Stimulated activated CD8-positive, alpha-beta memory T cell treated with anti-CD3 and anti-CD28 coated beads, Interleukin-4, amount 100 ng/mL, for 24 hours (primary cell): ENCODE results near the gene SLC35C1.

Experiments
- DNase-seq: peaks from one replicate; pipeline ENCODE4 v3.0.0-alpha.2; 2020; ENCODE audit warnings: low read depth

Gene SLC35C1

GRCh38 chr11:45804761-45805304 lies at the start of gene SLC35C1:
Gene SLC35C1 (plus strand): TSS chr11:45805149. CDS start chr11:45805802, 653 bp downstream.
- peak; percentile 94 for DNase-seq

- no peak for DNase-seq
Measured at GRCh38 chr11:45755281-45755859, 49.6 kb upstream of the SLC35C1 start.

- DNase-seq, result no peak
Measured at GRCh38 chr11:45756384-45757010, 48.5 kb upstream of the SLC35C1 start.

- no peak for DNase-seq
Measured at GRCh38 chr11:45757672-45758071, 47.3 kb upstream of the SLC35C1 start.

- no peak for DNase-seq
Measured at GRCh38 chr11:45761659-45762058, 43.3 kb upstream of the SLC35C1 start.

GRCh38 chr11:45765107-45765668 lies 39.8 kb upstream of the SLC35C1 start:
- DNase-seq, result no peak

GRCh38 chr11:45765836-45766235 lies 39.1 kb upstream of the SLC35C1 start:
- DNase-seq, result no peak

GRCh38 chr11:45766469-45766868 lies 38.5 kb upstream of the SLC35C1 start:
- no peak for DNase-seq

GRCh38 chr11:45768486-45768885 lies 36.5 kb upstream of the SLC35C1 start:
- DNase-seq, result no peak

GRCh38 chr11:45769960-45770359 lies 35.0 kb upstream of the SLC35C1 start:
- no peak for DNase-seq

GRCh38 chr11:45771193-45771565 lies 33.8 kb upstream of the SLC35C1 start:
- peak; percentile 64 for DNase-seq

GRCh38 chr11:45771566-45772448 lies 33.1 kb upstream of the SLC35C1 start:
- peak; percentile 84 for DNase-seq

- DNase-seq, result no peak
Measured at GRCh38 chr11:45772449-45772774, 32.5 kb upstream of the SLC35C1 start.

GRCh38 chr11:45772986-45773785 lies 31.8 kb upstream of the SLC35C1 start:
- no peak for DNase-seq

- DNase-seq, result no peak
Measured at GRCh38 chr11:45773786-45774655, 30.9 kb upstream of the SLC35C1 start.

- no peak for DNase-seq
Measured at GRCh38 chr11:45774786-45775185, 30.2 kb upstream of the SLC35C1 start.

- DNase-seq, result no peak
Measured at GRCh38 chr11:45777127-45777969, 27.6 kb upstream of the SLC35C1 start.

GRCh38 chr11:45778341-45778740 lies 26.6 kb upstream of the SLC35C1 start:
- no peak for DNase-seq

GRCh38 chr11:45779602-45780001 lies 25.3 kb upstream of the SLC35C1 start:
- no peak for DNase-seq

GRCh38 chr11:45786272-45786671 lies 18.7 kb upstream of the SLC35C1 start:
- DNase-seq, result no peak
